Stimulated activated CD4-positive, alpha-beta T cell treated with anti-CD3 and anti-CD28 coated beads, Interleukin-15, amount 100 ng/mL, for 24 hours (primary cell): ENCODE data around the gene RIT1.

ENCODE experiments used
- DNase-seq: peaks from one replicate; pipeline ENCODE4 v3.0.0-alpha.2; 2020

RIT1 gene

GRCh38 chr1:155890251-155890650 is 20.9 kb downstream of the RIT1 start:
- DNase-seq = no peak

GRCh38 chr1:155889566-155889965 is 21.6 kb downstream of the RIT1 start:
- no peak for DNase-seq

- no peak for DNase-seq
Observed at GRCh38 chr1:155888481-155888880, 22.7 kb downstream of the RIT1 start.

- no peak for DNase-seq
Observed at GRCh38 chr1:155884982-155885381, 26.2 kb downstream of the RIT1 start.

GRCh38 chr1:155884031-155884960 is 26.9 kb downstream of the RIT1 start:
- no peak for DNase-seq

- DNase-seq = no peak
Observed at GRCh38 chr1:155882766-155883165, 28.4 kb downstream of the RIT1 start.

GRCh38 chr1:155882235-155882634 is 28.9 kb downstream of the RIT1 start:
- DNase-seq = no peak

- no peak for DNase-seq
Observed at GRCh38 chr1:155880950-155881349, 30.2 kb downstream of the RIT1 start.

- DNase-seq = no peak
Observed at GRCh38 chr1:155880251-155880650, 30.9 kb downstream of the RIT1 start.

- DNase-seq = no peak
Observed at GRCh38 chr1:155877945-155878344, 33.2 kb downstream of the RIT1 start.

- no peak for DNase-seq
Observed at GRCh38 chr1:155873860-155874259, 37.3 kb downstream of the RIT1 start.

GRCh38 chr1:155872527-155872926 is 38.6 kb downstream of the RIT1 start:
- no peak for DNase-seq

GRCh38 chr1:155871390-155871789 is 39.8 kb downstream of the RIT1 start:
- no peak for DNase-seq

GRCh38 chr1:155867766-155868165 is 43.4 kb downstream of the RIT1 start:
- DNase-seq = no peak

- DNase-seq = no peak
Observed at GRCh38 chr1:155864393-155864792, 46.8 kb downstream of the RIT1 start.

- DNase-seq = no peak
Observed at GRCh38 chr1:155861896-155862295, 49.3 kb downstream of the RIT1 start.

GRCh38 chr1:155860970-155861510 is 50.1 kb downstream of the RIT1 start:
- no peak for DNase-seq

GRCh38 chr1:155859881-155860871 is 51.0 kb downstream of the RIT1 start:
- peak; percentile 62 for DNase-seq

GRCh38 chr1:155859234-155859829 is 51.8 kb downstream of the RIT1 start, which contains the start of gene SYT11:
TSS of gene SYT11 (plus strand) at chr1:155859567. CDS start at chr1:155859762, 195 bp downstream.
- DNase-seq = peak; percentile 97

- DNase-seq = peak; percentile 50
Observed at GRCh38 chr1:155858800-155859233, 52.3 kb downstream of the RIT1 start.

- DNase-seq = peak; percentile 92
Observed at GRCh38 chr1:155856975-155857930, 53.9 kb downstream of the RIT1 start, which contains the start of gene GON4L. TSS of gene GON4L (minus strand) at chr1:155857214. CDS start at chr1:155853780, 3,434 bp downstream.
